Lower leg skin (tissue), 3 donors: ENCODE measurements around the gene ERN2.

ENCODE experiments used
- CTCF ChIP-seq, 3 donors: fragments of 450-650 bp; IDR thresholded peaks; one replicate each; pipeline ENCODE4 v1.5.1; 2016; ENCODE audit warnings: antibody characterized with exemption in 3 of 3, mild to moderate bottlenecking in 3 of 3, moderate library complexity in 2 of 3
- POLR2A ChIP-seq, 2 donors: fragments of 450-650 bp; IDR thresholded peaks; one replicate each; pipeline ENCODE4 v1.6.1; 2016 to 2017; ENCODE audit warnings: antibody characterized with exemption in 2 of 2, mild to moderate bottlenecking in 1 of 2, moderate library complexity in 1 of 2

DNA sequence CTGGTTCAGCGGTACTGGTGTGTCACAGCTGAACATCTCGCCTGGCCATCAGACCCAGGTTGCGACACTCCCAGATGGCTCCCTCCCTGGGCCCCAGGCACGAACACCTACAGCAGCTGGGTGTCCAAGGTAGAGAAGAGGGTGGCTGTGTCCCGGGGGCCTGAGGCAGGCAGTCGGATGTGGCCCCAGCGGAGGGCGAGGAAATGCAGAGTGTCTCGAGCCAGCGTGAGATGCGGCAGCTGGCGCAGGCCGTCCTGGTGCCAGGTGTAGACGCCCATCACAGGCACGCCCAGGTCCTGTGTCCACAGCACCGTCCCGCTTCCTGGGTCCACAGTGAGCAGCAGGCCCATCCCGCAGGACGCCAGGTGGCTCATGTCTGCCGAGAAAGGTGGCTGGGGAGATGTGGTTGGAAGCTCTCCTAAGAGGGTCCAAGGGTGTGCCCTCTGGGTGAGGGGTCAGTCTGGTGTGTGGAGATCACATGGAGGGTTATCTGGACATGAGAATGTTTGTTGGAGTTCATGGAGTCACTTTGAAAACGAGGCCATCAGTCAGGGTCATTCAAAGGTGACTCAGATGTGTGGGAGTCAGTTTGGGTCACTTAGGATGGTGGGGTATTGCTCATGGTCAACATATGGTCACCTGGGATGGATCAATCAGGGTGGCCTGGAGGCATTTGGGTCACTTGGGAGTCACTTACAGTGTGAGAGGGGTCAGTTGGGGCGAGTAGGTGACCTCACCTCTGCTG is 8.1 kb downstream of the ERN2 start:
- TF ChIP-seq CTCF (IDR thresholded peaks at IDR 0.05) (no peak), POLR2A (IDR thresholded peaks at IDR 0.05) (no peak)
